Breast epithelium (tissue), 3 donors: Measurements from ENCODE around the gene RBM26.

Experiments
- POLR2A ChIP-seq: fragments of 450-650 bp; IDR thresholded peaks from one replicate; pipeline ENCODE4 v1.6.1; 2016; ENCODE audit warnings: antibody characterized with exemption, mild to moderate bottlenecking, moderate library complexity
- POLR2AphosphoS5 ChIP-seq, 3 donors: sonication (generic); formaldehyde crosslinking; IDR thresholded peaks; one replicate each; pipeline ENCODE4 v1.6.1; 2017; ENCODE audit warnings: antibody characterized with exemption in 3 of 3
- TF ChIP-seq, protein P1 (sequence below), 3 donors: fragments of 450-650 bp; IDR thresholded peaks; one replicate each; pipeline ENCODE4 v1.5.1; 2016 to 2017; ENCODE audit warnings: antibody characterized with exemption in 3 of 3, mild to moderate bottlenecking in 3 of 3, moderate library complexity in 3 of 3

GRCh38 chr13:79429309-79429708 is 23.3 kb upstream of the RBM26 start:
- no peak for TF ChIP-seq POLR2A
- TF ChIP-seq, protein P1, sequence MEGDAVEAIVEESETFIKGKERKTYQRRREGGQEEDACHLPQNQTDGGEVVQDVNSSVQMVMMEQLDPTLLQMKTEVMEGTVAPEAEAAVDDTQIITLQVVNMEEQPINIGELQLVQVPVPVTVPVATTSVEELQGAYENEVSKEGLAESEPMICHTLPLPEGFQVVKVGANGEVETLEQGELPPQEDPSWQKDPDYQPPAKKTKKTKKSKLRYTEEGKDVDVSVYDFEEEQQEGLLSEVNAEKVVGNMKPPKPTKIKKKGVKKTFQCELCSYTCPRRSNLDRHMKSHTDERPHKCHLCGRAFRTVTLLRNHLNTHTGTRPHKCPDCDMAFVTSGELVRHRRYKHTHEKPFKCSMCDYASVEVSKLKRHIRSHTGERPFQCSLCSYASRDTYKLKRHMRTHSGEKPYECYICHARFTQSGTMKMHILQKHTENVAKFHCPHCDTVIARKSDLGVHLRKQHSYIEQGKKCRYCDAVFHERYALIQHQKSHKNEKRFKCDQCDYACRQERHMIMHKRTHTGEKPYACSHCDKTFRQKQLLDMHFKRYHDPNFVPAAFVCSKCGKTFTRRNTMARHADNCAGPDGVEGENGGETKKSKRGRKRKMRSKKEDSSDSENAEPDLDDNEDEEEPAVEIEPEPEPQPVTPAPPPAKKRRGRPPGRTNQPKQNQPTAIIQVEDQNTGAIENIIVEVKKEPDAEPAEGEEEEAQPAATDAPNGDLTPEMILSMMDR (IDR thresholded peaks at IDR 0.05) = no peak
- TF ChIP-seq POLR2AphosphoS5 (IDR thresholded peaks at IDR 0.05) = no peak
